ENCODE results near the gene UBE2V1.
"Not testable (repeated sequence)": the region's sequence is repeated elsewhere in the genome, so short reads cannot be mapped to it uniquely, and the experiment has no call there.

Gene UBE2V1

GRCh38 chr20:50112512-50113419, at the start of gene UBE2V1:
Gene UBE2V1, minus strand, starts transcription at chr20:50113150. Its CDS starts 22 bp downstream, at chr20:50113128.
- peak; percentile 89 for DNase-seq

DNA sequence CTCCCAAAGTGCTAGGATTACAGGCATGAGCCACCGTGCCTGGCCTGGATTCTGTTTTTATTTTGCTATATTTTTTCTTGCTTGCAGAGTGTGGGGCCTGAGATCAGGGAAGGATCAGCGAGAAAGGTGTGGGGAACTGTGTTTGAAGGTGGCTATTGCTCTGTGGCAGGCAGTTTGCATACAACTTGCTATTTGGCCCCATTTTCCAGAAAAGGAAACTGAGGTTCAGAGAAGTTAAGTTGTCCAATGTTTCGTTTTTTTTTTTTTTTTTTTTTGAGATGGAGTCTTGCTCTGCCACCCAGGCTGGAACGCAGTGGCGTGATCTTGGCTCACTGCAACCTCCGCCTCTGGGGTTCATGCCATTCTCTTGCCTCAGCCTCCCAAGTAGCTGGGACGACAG, 48.5 kb upstream of the UBE2V1 start:
- DNase-seq = not testable (repeated sequence)

DNA sequence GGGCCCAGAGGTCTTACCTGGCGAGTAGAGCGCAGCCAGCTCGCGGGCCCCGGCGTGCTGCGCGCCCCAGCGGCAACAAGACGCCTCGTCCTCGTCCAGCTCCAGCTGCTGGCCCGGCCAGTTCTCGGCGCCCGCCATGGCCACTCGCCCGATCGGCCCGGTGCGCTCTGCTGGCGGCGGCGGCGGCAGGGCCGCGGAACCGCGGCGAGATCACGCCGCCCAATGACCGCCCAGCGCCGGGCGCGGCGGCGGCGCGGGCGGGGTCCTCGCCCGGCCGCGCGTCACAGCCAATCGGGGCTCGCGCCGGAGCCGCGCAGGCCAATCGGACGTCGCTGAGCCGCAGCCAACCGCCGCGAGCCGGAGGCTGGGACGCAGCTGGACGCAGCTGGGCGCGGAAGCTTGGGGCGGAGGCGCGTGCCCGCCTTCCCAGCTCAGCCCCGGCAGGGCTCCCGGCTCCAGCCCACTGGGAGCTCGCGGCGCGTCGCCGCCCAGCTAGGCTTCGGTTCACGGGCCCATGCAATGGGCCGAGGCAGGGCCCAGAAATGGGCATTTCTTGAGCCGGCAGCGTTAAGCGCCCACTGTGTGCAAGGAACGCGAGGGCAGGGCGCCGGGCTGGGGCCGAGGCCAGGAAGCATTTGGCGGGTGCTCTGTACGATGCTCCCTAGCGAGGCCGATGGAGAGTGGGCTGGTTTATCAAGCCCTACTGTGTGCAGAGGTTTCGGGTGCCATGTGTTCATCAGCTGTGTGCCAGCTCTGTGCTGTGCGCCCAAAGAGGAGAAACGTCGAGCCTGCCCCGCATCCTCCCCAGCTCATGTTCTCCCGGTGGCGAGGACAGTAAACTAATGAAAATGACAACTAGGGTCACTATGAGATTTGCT, 40.8 kb upstream of the UBE2V1 start, which contains the start of gene PEDS1:
Gene PEDS1, minus strand, starts transcription at position 224 of the 878 bp plus-strand sequence. Its CDS starts 86 bp downstream, at position 138.
- DNase-seq = peak; percentile 84

- no peak for DNase-seq
Measured at GRCh38 chr20:50153153-50153499, 40.2 kb upstream of the UBE2V1 start.

DNA sequence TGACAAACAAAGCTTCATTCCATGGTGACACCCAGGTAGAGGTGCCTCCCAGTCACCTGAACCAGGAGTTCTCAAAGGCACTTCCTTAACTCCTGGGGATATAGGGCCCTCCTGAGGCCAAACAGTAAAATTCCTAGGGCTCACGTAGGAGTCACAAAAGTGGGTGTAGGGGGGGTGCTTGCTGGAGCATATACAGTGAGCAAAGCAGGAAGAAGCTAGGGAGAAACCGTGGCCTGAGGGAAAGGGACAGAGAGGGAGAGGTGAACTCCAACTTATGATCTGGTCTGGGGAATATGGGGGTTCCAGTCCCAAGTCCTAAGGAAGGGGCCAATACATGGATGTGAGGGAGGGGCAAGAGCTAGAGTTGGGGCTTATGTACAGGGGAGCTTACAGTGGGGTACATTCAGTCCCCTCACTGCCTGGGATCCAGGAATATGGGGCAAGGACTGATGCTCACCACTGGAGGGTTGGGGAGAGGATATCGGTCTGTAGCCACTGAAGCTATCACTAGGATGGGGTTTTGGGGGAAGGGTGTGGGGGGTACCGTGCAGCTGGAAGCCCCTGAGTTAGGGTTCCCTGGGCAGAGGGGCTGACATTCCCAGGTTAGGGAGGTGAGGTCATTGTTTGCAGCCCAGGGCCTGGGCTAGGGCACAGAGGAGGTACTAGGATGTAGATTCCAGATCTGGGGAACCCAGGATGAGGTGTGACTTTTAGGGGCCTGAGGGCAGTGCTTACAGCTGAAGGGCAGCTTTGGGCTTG, 39.6 kb upstream of the UBE2V1 start:
- DNase-seq = no peak

GRCh38 chr20:50151034-50151743, 38.2 kb upstream of the UBE2V1 start:
- no peak for DNase-seq

GRCh38 chr20:50149481-50150254, 36.7 kb upstream of the UBE2V1 start:
- no peak for DNase-seq

GRCh38 chr20:50146732-50147662, 34.0 kb upstream of the UBE2V1 start:
- peak; percentile 87 for DNase-seq

DNA sequence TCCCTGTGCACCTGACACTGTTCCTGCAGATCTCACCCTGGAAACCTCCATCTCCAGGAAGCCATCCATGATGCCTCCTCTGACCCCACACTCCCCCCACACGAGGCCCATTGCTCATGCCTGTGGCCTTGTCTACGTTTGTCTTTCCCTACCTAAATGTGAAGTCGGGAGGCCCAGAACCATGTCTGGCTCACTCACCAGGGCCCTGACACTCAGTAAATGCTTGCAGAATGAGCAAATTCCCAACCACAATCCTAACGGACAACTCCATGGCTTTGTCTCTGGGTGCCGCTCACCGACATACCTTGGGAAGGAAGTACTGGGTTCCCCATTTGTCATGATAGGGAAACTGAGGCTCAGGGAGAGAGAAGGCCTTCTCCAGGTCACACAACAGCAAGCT, 33.3 kb upstream of the UBE2V1 start:
- DNase-seq = no peak

DNA sequence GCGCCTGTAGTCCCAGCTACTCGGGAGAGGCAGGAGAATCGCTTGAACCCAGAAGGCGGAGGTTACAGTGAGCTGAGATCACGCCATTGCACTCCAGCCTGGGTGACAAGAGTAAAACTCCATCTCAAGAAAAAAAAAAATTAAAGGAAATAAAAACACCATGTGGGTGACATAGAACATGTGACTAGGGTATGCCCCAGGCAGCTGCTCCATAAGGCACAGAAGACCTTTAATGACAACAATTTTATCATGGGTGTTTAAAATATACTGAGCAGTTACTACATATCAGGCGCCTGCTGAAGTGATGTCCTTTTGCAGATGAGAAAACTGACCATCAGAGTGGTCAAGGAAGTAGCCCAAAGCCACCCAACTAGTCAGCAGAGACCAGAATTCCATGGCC, 32.6 kb upstream of the UBE2V1 start:
- no peak for DNase-seq

DNA sequence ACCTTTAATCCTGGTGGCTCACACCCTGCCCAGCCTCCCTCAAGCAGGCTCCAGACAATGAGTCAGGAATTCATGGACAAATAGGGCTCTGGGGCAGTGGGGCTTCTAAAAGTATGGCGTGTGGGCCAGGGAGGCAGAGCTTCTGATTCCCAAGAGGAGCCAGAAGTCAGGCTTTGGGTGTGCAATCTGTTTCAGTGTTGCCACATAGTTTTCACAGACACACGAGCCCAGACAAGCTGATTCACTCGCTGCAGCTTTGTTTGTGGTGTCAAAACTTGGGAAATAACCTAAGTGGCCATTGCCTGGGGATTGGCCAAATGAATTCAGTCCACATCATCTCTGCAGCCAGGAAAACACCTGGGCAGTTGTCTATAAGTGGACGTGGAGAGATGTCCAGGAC, 31.4 kb upstream of the UBE2V1 start:
- DNase-seq = no peak

DNA sequence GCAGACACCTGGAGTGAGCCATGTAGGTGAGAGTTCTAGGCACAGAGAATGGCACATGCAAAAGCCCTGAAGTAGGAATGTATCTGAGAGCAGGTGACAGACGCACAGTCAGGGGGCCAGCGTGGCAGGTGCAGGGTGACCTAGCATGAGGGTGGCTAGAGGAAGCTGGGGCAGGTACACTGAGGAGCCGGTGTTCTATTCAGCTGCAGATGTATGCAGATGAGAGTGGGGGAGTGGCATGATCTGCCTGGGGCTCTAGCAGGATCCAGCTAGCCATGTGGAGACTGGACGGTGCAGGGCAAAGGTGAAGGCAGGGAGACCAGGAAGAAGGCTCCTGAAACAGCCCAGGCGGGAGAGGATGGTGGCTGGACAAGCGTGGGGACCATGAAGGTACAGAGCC, 29.9 kb upstream of the UBE2V1 start:
- no peak for DNase-seq

DNA sequence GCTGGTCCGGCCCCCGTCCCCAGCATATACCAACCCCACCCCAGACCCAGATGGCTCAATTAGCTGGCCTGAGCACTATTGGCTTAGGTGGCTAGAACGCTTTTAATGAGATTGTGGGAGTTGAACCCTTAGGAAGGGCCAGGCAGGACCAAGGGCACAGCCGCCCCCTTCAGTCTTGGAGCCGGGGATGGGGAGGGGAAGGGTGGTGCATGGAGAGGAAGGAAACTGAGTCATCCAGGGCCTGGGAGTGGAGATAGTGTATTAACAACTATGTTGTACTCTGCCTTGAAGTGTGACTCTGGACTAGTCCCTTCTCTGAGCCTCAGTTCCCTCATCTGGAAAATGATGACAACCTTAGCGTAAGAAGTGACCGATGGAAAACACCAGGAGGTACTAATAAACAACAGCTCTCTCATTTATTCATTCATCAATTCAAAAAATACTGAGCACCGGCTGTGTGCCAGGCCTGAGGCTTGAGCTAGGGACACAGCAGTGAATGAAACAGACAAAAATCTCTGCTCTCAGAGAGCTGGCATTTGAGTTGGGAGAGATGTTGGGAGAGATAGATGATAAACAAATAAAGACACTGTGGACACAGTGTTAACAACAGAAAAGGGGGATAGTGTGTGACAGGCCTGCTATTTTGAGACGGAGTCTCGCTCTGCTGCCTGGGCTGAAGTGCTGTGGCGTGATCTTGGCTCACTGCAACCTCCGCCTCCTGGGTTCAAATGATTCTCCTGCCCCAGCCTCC, 29.0 kb upstream of the UBE2V1 start:
- no peak for DNase-seq

- DNase-seq = no peak
Measured at GRCh38 chr20:50141018-50141675, 28.2 kb upstream of the UBE2V1 start.

DNA sequence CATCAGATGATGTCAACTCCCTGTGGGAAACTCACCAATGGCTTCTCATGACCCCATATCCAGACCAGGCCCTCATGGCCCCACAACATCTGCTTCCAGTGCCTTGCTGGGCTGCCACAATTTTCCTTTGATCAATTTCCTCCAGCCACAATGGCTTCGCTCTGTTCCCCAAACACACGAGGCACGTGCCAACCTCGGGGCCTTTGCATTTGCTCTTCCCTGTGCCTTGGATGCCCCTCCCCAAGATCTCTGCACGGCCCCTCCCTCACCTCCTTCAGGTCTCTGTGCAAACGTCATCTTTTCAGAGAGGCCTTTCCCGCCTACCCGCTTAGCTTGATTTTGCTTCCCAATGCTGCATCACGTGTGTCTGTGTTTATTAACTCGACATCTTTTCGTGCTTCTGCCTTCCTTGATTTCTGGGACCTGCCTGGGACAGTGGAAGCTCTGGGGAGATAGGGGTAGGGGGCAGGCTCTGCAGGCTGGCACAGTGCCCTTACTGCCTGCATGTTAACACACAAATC, 27.4 kb upstream of the UBE2V1 start:
- no peak for DNase-seq

- DNase-seq = no peak
Measured at GRCh38 chr20:50138479-50139393, 25.8 kb upstream of the UBE2V1 start.

- no peak for DNase-seq
Measured at GRCh38 chr20:50138120-50138478, 25.1 kb upstream of the UBE2V1 start.

- not testable (repeated sequence) for DNase-seq
Measured at GRCh38 chr20:50137702-50138101, 24.8 kb upstream of the UBE2V1 start.
